ENCODE results near the gene SPDEF. TPM values are rescaled to one million over a fixed set of nuclear protein-coding genes. Genes with fewer than 3 reads are reported as not detected.
A peak's percentile ranks its signal among the peaks of the same experiment; 100 is the strongest.

SPDEF gene
- total RNA-seq: under 1 TPM in 1 of 2 donors, not detected in 1; 0.80 TPM

GRCh38 chr6:34556031-34556471, at the start of gene SPDEF:
TSS of gene SPDEF (minus strand) at chr6:34556329. CDS start at chr6:34544455, 11,874 bp downstream.
- H3K9me3 Mint-ChIP-seq: no peaks in the 10 kb centered on the region
- ATAC-seq (no peak), DNase-seq (ENCODE audit: low spot score in 2 of 2) (no peak)
- no peaks in the 10 kb centered on the region for H3K36me3 Mint-ChIP-seq
- H3K27ac Mint-ChIP-seq: peak within 1 kb of the TSS in 1 of 2 donors; percentile 18

DNA sequence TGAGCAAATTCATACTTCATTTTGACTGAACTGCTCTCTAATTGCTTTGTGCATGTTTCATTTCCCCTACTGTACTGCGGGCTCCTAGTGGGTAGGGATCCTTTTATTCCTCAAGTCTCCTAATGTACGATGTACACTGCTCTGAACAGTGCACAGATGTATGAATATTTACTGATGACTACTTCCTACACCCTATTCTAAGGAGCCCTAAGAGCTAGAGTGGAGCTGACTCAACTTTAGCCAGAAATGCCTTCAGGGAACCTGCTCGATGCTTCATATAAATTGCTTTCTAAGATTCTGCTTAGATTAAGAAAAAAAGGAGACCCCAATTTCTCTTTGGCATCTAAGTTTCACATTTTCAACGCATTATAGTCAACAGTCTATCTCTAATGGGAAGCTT, 47.6 kb upstream of the SPDEF start:
- Mint-ChIP-seq H3K9me3 (no peaks in the 10 kb centered on the region), H3K27ac (no peak overlapping the region), H3K36me3 (no peaks in the 10 kb centered on the region)
- DNase-seq (ENCODE audit: low spot score in 2 of 2) (no peak), ATAC-seq (no peak)

DNA sequence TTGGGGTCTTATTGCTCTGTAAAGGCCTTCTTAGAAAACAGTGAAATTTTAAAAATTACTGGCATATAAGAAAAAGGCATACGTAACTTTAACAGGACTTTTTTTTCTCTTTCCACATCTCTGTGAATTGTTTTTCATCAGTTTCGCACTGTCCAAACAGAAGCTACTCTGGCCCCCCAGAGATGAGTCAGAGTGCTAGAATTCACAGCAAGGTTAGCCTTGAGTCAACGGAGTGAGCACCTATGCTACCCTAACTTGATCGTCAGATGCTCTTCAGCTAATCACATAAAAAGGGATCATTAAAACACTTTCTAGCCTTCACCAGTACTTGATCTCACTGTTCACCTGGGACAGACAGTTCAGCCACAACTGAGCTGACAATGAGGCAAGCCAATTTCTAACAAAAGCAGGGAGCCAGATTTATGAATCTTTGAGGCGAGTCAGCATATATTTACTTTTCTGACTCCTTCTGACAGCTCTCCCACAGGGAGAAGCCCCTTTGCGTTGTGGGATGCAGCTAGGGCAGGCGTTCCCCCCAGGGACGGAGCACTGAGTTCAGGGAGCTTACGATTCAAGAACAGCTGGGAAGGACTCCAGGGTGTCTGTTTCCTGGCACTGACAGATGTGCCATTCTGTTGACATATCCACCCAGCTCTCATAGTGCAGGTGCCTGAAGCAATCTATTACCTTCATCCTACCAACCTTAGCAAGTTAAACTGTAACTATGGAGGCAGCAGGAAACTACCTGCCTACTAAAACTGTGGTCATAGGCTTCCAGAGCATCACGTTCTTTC, 46.4 kb upstream of the SPDEF start:
- DNase-seq (ENCODE audit: low spot score in 2 of 2): no peak
- Mint-ChIP-seq H3K36me3 (no peaks in the 10 kb centered on the region), H3K9me3 (no peaks in the 10 kb centered on the region), H3K27ac (no peak overlapping the region)
- no peak for ATAC-seq

- Mint-ChIP-seq H3K27ac (no peak overlapping the region), H3K36me3 (no peaks in the 10 kb centered on the region), H3K9me3 (no peaks in the 10 kb centered on the region)
- DNase-seq (ENCODE audit: low spot score in 2 of 2): no peak
- no peak for ATAC-seq
Measured at GRCh38 chr6:34601706-34602105, 45.6 kb upstream of the SPDEF start.

DNA sequence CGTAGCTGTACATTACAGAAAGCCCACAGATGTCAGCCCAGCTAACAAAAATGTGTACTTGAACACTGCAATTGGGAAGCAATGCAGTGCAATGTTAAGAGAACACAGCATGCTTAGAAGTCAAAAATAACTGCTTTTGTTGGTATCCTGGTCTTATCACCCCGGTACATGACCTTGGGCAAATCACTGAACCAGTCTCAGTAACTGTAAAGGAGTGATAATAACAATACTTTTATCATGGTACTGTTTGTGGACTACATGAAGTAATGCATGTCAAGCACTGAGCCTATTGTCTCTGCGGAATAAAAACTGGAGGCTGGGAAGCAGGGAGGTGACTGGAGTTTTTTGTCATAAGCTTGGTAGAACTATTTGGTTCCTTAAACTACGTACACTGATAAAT, 44.7 kb upstream of the SPDEF start:
- ATAC-seq (no peak), DNase-seq (ENCODE audit: low spot score in 2 of 2) (no peak)
- H3K27ac Mint-ChIP-seq: no peak overlapping the region
- no peaks in the 10 kb centered on the region for H3K36me3 Mint-ChIP-seq
- H3K9me3 Mint-ChIP-seq: no peaks in the 10 kb centered on the region

DNA sequence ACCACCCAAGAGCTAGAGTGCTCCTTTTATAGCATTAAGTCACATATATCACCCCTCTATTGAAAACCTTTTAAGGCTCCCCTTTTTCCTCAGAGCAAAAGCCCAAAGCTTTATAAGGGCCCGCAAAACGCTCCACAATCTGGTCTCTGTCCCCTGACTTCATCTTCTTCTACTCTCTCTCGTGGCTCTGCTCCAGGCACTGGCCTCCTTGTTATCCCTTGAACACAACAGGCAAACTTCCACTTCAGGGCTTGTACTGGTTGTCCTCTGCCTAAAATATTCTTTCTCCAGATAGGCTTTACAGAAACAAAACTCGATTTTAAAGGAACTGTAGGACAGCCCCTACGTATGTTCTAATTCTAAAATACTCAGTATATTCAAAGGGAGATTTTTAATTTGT, 44.0 kb upstream of the SPDEF start:
- no peaks in the 10 kb centered on the region for H3K9me3 Mint-ChIP-seq
- no peak overlapping the region for H3K27ac Mint-ChIP-seq
- ATAC-seq (no peak), DNase-seq (ENCODE audit: low spot score in 2 of 2) (no peak)
- no peaks in the 10 kb centered on the region for H3K36me3 Mint-ChIP-seq

DNA sequence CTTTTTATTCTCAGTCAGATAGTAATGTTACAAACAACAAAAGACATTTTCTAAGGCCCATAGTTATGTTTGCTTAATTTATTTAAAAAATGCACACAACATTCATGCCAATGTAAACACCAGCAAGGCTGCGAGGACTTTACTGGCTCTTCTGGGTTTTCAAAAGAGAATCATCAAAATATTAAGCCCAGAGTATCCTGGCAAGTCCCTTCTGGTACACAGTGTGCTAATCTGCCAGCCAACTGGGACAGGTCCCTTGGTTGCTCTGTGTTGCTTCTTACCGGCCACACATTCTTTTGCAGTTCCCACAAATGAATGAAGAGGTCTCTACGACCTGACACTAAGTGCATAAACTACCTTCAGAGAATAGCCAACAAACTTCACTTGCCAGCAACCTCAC, 42.6 kb upstream of the SPDEF start:
- no peaks in the 10 kb centered on the region for H3K36me3 Mint-ChIP-seq
- no peak for DNase-seq (ENCODE audit: low spot score in 2 of 2)
- no peak for ATAC-seq
- H3K27ac Mint-ChIP-seq: no peak overlapping the region
- no peaks in the 10 kb centered on the region for H3K9me3 Mint-ChIP-seq

DNA sequence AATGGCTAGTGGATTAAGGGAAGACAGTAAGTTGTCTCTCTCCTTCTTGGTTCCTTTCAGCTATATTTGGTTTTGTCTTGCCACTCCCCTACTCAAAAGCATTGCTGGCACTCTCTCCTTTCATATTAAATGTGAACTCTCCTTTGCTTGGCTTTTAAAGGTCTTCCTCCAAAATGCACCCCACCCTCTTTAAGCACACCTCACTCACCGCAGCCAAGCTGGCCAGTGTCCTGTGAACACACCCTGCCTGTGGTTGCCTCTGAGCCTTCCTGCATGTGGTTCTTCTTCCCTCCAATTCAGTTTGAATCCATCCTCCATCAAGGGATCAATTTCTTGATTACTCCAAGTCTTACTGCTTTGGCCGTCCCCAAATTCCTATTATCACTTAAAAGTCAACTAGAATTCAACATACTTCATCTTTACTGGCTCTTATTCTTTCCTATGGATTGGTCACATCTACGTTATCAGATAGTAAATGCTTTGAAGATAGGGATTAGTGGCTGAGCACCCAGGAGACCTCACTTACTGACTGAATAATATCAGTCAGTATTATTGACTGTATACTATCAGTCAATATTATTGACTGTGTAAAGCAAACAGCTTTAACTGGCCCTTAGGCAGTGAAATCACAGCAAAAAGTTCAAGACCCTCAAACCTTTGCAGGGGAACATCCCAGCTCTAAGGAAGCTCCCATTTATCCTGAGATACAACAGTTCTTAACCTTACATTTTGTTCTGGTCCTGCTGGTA, 41.6 kb upstream of the SPDEF start:
- Mint-ChIP-seq H3K9me3 (no peaks in the 10 kb centered on the region), H3K27ac (peak overlapping the region in 1 of 2 donors; percentile 17), H3K36me3 (no peaks in the 10 kb centered on the region)
- DNase-seq (ENCODE audit: low spot score in 2 of 2): no peak
- no peak for ATAC-seq

DNA sequence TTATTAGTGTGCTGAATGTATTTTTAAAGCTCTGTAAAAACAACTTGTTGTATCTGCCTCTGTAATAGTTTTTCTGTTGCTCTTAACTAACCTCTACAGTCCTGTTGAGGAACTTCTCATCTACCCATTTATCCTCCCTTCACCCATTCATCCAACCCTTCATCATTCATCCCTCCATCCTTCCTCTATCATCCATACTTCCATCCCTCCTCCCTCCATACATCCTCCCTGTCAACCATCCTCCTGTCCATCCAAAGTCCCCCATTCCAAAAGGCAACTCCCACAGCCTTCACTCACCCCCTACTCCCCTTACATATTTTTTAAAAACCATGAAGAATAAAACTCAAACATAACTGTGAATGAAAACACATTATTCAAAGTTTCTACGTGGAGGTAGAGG, 40.7 kb upstream of the SPDEF start:
- Mint-ChIP-seq H3K9me3 (no peaks in the 10 kb centered on the region), H3K27ac (peak overlapping the region in 1 of 2 donors; percentile 63), H3K36me3 (peaks cover 0 to 3% of the 10 kb centered on the region in 2 donors)
- ATAC-seq: no peak
- DNase-seq (ENCODE audit: low spot score in 2 of 2): no peak

DNA sequence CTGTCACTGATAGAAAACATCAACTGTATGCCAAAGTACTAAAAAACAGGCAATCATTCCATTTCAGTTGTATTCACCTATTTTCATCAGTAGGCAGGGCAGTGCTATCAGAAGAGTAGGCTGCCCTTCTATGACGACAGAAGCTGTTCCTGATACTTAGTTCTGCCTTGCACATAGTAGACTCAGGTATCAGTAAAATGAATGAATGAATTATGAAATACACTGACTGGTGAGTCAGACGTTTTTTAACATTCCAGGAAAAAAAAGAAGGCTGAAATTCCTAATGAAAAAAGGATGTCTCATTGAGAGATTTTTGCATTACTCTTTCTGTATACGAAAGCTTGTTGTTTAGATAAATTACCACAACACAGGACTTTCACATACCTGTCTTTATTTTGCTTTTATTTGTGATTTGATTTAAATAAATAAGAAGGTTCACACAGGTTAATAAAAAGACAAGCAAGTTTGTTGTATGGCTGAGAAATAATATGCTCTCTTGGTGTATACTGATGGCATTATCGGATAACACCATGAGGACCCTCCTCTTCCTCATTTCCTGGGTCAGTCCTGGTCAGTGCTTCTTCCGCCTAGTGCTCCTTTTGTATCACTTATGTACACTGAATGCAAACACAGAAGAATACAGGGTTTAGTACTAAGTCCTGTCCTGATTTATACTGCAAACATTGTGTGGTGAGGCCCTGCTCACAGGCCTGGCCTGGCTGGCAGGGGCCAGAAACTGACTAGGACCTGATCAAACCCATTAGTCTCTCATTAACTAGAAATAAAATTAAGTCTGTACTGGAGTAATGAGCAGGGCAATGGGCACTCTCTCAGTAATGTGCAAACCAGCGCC, 39.4 kb upstream of the SPDEF start:
- Mint-ChIP-seq H3K9me3 (no peaks in the 10 kb centered on the region), H3K27ac (no peak overlapping the region), H3K36me3 (peaks cover 0 to 4% of the 10 kb centered on the region in 2 donors)
- no peak for ATAC-seq
- no peak for DNase-seq (ENCODE audit: low spot score in 2 of 2)

DNA sequence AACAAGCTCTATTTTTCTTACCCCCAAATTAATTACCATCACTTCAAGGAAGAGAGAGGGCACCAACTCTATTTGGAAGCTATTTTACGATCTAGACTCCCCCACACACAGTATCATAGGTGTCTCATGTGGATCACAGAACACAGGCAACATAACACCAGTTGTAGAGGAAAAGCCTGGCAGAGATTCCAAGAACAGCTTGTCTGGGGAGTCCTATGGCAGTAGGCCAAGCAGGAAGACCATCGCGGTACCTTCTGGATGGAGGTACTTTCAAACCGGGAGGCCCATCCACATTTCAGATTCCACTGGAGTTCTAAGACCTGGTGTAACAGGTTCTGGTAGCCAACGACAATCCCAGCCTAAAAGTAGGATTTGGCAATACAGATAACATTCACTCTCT, 37.6 kb upstream of the SPDEF start:
- no peaks in the 10 kb centered on the region for H3K9me3 Mint-ChIP-seq
- peaks cover 0 to 4% of the 10 kb centered on the region in 2 donors for H3K36me3 Mint-ChIP-seq
- peak overlapping the region in 1 of 2 donors; percentile 25 for H3K27ac Mint-ChIP-seq
- DNase-seq (ENCODE audit: low spot score in 2 of 2) (no peak), ATAC-seq (no peak)

DNA sequence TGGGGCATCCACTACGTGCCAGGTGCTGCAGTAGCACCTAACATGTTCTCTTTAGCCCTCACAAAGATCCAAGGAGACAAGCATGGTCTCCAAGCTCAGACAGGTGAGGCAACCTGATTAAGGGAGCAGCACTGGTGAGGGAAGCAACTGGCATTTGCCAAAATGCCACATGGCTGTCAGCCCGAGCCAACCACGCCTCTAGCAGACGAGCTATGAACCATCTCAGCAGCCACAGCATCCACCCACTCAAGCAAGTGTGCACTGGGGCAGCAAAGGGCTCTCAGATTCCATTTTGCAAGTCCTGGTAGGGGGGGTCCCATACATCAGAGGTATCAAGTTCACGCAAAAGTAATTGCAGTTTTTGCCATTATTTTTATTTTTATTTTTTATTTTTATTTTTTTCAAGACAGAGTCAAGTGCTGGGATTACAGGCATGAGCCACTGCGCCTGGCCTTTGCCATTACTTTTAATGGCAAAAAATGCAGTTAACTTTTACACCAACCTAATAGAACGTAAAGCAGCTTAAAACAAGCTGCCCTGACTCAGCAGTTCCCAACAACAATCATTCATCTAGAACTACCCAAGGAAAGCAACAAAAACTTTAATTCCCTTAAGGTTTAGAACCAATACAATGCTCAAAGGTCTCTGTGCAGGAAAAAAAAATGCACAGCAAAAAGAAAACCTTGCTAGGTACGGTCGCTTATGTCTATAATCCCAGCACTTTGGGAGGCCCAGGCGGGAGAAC, 36.3 kb upstream of the SPDEF start:
- DNase-seq (ENCODE audit: low spot score in 2 of 2): no peak
- no peak overlapping the region for H3K27ac Mint-ChIP-seq
- peak in 1 of 2 donors; percentile 41 for ATAC-seq

GRCh38 chr6:34589691-34590090, 33.6 kb upstream of the SPDEF start:
- peak overlapping the region in 1 of 2 donors; percentile 88 for H3K27ac Mint-ChIP-seq
- H3K36me3 Mint-ChIP-seq: peaks cover 0 to 4% of the 10 kb centered on the region in 2 donors
- no peak for ATAC-seq

More for the DNA sequence above, 36.3 kb upstream of the SPDEF start:
- H3K9me3 Mint-ChIP-seq: no peaks in the 10 kb centered on the region
- peaks cover 0 to 4% of the 10 kb centered on the region in 2 donors for H3K36me3 Mint-ChIP-seq

GRCh38 chr6:34589140-34589539, 33.0 kb upstream of the SPDEF start:
- Mint-ChIP-seq H3K9me3 (no peaks in the 10 kb centered on the region), H3K36me3 (peaks cover 0 to 4% of the 10 kb centered on the region in 2 donors), H3K27ac (peak overlapping the region in 1 of 2 donors; percentile 88)
- DNase-seq (ENCODE audit: low spot score in 2 of 2) (no peak), ATAC-seq (no peak)

More at GRCh38 chr6:34589691-34590090, 33.6 kb upstream of the SPDEF start:
- no peak for DNase-seq (ENCODE audit: low spot score in 2 of 2)
- H3K9me3 Mint-ChIP-seq: no peaks in the 10 kb centered on the region

GRCh38 chr6:34587851-34588250, 31.7 kb upstream of the SPDEF start:
- H3K27ac Mint-ChIP-seq: peak overlapping the region; percentile 14 to 50
- H3K9me3 Mint-ChIP-seq: no peaks in the 10 kb centered on the region
- peaks cover 0 to 4% of the 10 kb centered on the region in 2 donors for H3K36me3 Mint-ChIP-seq
- ATAC-seq (no peak), DNase-seq (ENCODE audit: low spot score in 2 of 2) (no peak)

- no peak overlapping the region for H3K27ac Mint-ChIP-seq
- DNase-seq (ENCODE audit: low spot score in 2 of 2) (no peak), ATAC-seq (no peak)
- H3K9me3 Mint-ChIP-seq: no peaks in the 10 kb centered on the region
- peaks cover 0 to 4% of the 10 kb centered on the region in 2 donors for H3K36me3 Mint-ChIP-seq
Measured at GRCh38 chr6:34587325-34587724, 31.2 kb upstream of the SPDEF start.

Measured in activated naive CD4-positive, alpha-beta T cell treated with anti-CD3 and anti-CD28 coated beads, Interleukin-2, amount 50 U/mL, for 72 hours (primary cell).